Gastrocnemius medialis (tissue), 4 donors: Measurements from ENCODE around the gene PRRT1. TPM values are rescaled to one million over a fixed set of nuclear protein-coding genes. Genes with fewer than 3 reads are reported as not detected.

Experiments used
- ATAC-seq, 2 donors: fragments of 150-250 bp; one replicate each; pipeline ENCODE4 v1.9.1; 2016
- DNase-seq, 2 donors: peaks; one replicate each; pipeline ENCODE4 v3.0.0-alpha.2; 2019
- H3K27ac ChIP-seq, 4 donors: fragments of 200-600 bp; sonication (generic); 1 replicate in 1 of 4; 2 replicates in 3 of 4; pipeline ENCODE4 v1.5.1; 2016 to 2018; ENCODE audit warnings: mild to moderate bottlenecking in 2 of 4, moderate library complexity in 1 of 4
- H3K27me3 ChIP-seq, 3 donors: fragments of 200-600 bp; sonication (generic) in 2 of 3; 1 replicate in 1 of 3; 2 replicates in 2 of 3; pipeline versions ENCODE4 v1.5.1 to v1.6.0; 2016 to 2019; ENCODE audit warnings: mild to moderate bottlenecking in 1 of 3, moderate library complexity in 1 of 3
- H3K36me3 ChIP-seq, 2 donors: fragments of 200-600 bp; sonication (generic) in 1 of 2; one replicate each; pipeline ENCODE4 v1.5.1; 2017 to 2018
- H3K4me1 ChIP-seq, 2 donors: fragments of 200-600 bp; sonication (generic) in 1 of 2; one replicate each; pipeline ENCODE4 v1.5.1; 2016 to 2017; ENCODE audit warnings: mild to moderate bottlenecking in 2 of 2
- H3K4me3 ChIP-seq, 4 donors: fragments of 200-600 bp; sonication (generic) in 3 of 4; 1 replicate in 1 of 4; 2 replicates in 3 of 4; pipeline ENCODE4 v1.5.1; 2016 to 2019; ENCODE audit warnings: mild to moderate bottlenecking in 2 of 4
- H3K9me3 ChIP-seq, 3 donors: fragments of 200-600 bp; sonication (generic) in 2 of 3; 1 replicate in 1 of 3; 2 replicates in 2 of 3; pipeline ENCODE4 v1.5.1; 2016 to 2019
- CTCF ChIP-seq, 5 experiments: fragments of 450-650 bp in 3 of 5; fragments of 200-600 bp in 2 of 5; sonication (generic) in 2 of 5; IDR thresholded peaks in 4 of 5; conservative IDR thresholded peaks in 1 of 5; 1 replicate in 4 of 5; 2 replicates in 1 of 5; pipeline ENCODE4 v1.5.1; 2016 to 2019; ENCODE audit warnings: antibody characterized with exemption in 5 of 5, mild to moderate bottlenecking in 3 of 5, moderate library complexity in 3 of 5
- POLR2A ChIP-seq, 2 donors: fragments of 450-650 bp; IDR thresholded peaks; one replicate each; pipeline ENCODE4 v1.6.1; 2017; ENCODE audit warnings: antibody characterized with exemption in 2 of 2, mild to moderate bottlenecking in 2 of 2, moderate library complexity in 2 of 2
- in situ Hi-C, 4 donors: fragments of 200-750 bp; cut with MboI; loops; one replicate each; pipeline versions ENCODE4 v1.15.0 to v1.8.0; 2017; ENCODE audit warnings: low sequenced_read_pairs in 4 of 4
- intact Hi-C: fragments of 100-400 bp; cut with DNase I; formaldehyde crosslinking; loops from one replicate; pipeline ENCODE4 v1.15.1; 2023; ENCODE audit warnings: low total_unique reads
- total RNA-seq, 4 donors: library from RNA; depleted of rRNA; stranded (reverse); fragments of >200 nt; gene quantifications; one replicate each; pipeline versions ENCODE4 v1.1.0 to v1.2.3, GENCODE V29; 2016

The PRRT1 gene
- total RNA-seq, 4 donors from 2014 or later = 0.49 TPM; not detected in 3

DNA sequence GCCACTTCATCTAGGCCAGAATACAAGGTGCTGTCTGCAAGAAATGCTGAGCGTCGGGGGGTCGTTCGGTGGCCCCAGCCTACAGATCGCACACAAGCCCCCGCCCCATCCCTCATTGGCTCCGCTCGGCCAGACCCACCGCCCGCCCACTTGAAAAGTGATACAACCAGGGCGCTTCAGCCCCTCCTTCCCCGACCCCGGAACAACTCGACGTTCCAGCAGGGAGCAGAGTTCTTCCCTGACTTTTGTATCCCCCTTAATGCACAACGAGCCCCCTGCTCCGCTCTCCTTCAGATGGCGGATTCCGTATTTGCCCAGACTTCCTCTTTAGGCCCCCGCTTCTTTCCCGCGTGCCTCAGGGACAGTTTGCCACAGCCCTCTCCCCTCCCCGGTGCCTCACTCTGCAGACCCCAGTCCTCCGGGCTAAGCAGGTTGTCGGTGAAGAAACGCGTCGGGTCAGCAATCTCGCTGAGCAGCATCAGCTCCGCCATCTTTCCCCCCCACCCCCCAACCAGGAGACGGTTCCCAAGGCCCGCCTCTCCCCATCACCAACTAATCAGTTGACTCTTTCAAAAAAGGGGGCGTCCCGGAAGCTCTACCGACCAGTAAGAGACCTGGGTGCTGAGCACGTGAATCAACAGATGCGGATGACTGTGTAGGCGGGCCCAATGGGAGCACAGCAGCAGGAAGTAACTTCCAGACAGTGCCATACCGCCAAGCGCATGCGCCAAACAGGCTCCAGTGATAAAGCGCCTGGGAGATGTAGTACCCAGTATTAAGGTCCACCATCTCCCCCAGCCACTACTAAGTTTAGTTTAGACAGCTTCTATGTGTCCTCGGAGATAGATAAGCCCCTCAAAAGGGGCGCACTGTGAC, 23.8 kb downstream of the PRRT1 start, which contains the start of gene ATF6B:
ATF6B (minus strand) TSS at position 530 of the 876 bp plus-strand sequence; CDS start at position 491, 39 bp downstream.
- Histone ChIP-seq H3K4me3 (peak within 1 kb of the TSS; percentile 91 to 99 (median 96)), H3K36me3 (peaks cover 0 to 40% of the 10 kb centered on the region in 2 donors), H3K4me1 (peaks cover 24 to 26% of the 10 kb centered on the region in 2 donors), H3K27ac (peak within 1 kb of the TSS; percentile 89 to 93 (median 92)), H3K9me3 (no peaks in the 10 kb centered on the region), H3K27me3 (no peaks in the 10 kb centered on the region)
- peak; percentile 100 for DNase-seq
- ATAC-seq = peak; percentile 95 to 96
- intact Hi-C loops (loop anchor here (1.0 to 5.0 kb wide), 2 partner anchors 67 to 1074 kb away; partner anchors contain the start of genes HSD17B8, RXRB and SLC39A7), in situ Hi-C loops (loop anchor here in 3 of 4 donors (5.0 to 25.0 kb wide), 3 partner anchors 64 to 166 kb away; partner anchors contain the start of genes GPSM3 (in 2 of the 3), PBX2 (in 2 of the 3), DXO (in 1 of the 3) and NELFE (in 1 of the 3))
- no peak for TF ChIP-seq CTCF (IDR thresholded peaks at IDR 0.05 in 4 of 5, conservative IDR thresholded peaks at IDR 0.05 in 1 of 5)
- peak; percentile 57 to 67 for TF ChIP-seq POLR2A (IDR thresholded peaks at IDR 0.05)

DNA sequence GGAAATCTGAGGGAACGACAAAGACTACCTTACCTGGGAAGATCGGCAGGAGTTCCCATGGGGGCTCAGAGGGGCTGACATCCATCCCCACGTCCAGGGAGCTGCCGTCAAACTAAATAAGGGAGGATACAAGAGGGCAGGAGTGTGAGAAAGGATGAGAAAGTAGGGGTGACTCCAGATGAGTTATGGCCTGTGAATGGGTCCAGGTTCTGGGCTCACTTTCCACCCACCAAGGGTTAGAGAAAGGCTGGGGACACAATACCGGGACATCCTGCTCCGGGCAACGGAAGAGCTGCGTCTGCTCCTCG, 24.4 kb downstream of the PRRT1 start:
- no peak for ATAC-seq
- peaks cover 0 to 45% of the 10 kb centered on the region in 2 donors for H3K36me3 ChIP-seq
- no peaks in the 10 kb centered on the region for H3K27me3 ChIP-seq
- intact Hi-C loops = loop anchor here (5.0 kb wide), 1 partner anchor 1075 kb away; the partner anchor contains the start of genes HSD17B8, RXRB and SLC39A7
- TF ChIP-seq POLR2A (IDR thresholded peaks at IDR 0.05) (no peak), CTCF (IDR thresholded peaks at IDR 0.05 in 4 of 5, conservative IDR thresholded peaks at IDR 0.05 in 1 of 5) (no peak)
- in situ Hi-C loops = loop anchor here in 3 of 4 donors (5.0 to 25.0 kb wide), 3 partner anchors 65 to 165 kb away; partner anchors contain the start of genes GPSM3 (in 2 of the 3), PBX2 (in 2 of the 3), DXO (in 1 of the 3) and NELFE (in 1 of the 3)
- H3K4me1 ChIP-seq = peaks cover 24 to 26% of the 10 kb centered on the region in 2 donors
- H3K27ac ChIP-seq = peak overlapping the region; percentile 89 to 93 (median 92)
- no peak for DNase-seq
- H3K4me3 ChIP-seq = peak overlapping the region; percentile 91 to 99 (median 96)
- H3K9me3 ChIP-seq = no peaks in the 10 kb centered on the region

- Histone ChIP-seq H3K27ac (peak overlapping the region in 2 of 4 donors; percentile 92), H3K27me3 (no peaks in the 10 kb centered on the region), H3K9me3 (no peaks in the 10 kb centered on the region), H3K36me3 (peaks cover 0 to 49% of the 10 kb centered on the region in 2 donors), H3K4me1 (peaks cover 24 to 26% of the 10 kb centered on the region in 2 donors), H3K4me3 (peak overlapping the region; percentile 91 to 99 (median 96))
- ATAC-seq (no peak), DNase-seq (no peak)
- in situ Hi-C loops (loop anchor here in 3 of 4 donors (5.0 to 25.0 kb wide), 3 partner anchors 65 to 165 kb away; partner anchors contain the start of genes GPSM3 (in 2 of the 3), PBX2 (in 2 of the 3), DXO (in 1 of the 3) and NELFE (in 1 of the 3)), intact Hi-C loops (loop anchor here (5.0 kb wide), 1 partner anchor 1075 kb away; the partner anchor contains the start of genes HSD17B8, RXRB and SLC39A7)
- TF ChIP-seq CTCF (IDR thresholded peaks at IDR 0.05 in 4 of 5, conservative IDR thresholded peaks at IDR 0.05 in 1 of 5) (no peak), POLR2A (IDR thresholded peaks at IDR 0.05) (no peak)
Observed at GRCh38 chr6:32126880-32127279, 24.9 kb downstream of the PRRT1 start.

- in situ Hi-C loops = loop anchor here in 1 of 4 donors (10.0 kb wide), 1 partner anchor 71 kb away; the partner anchor contains the start of genes GPSM3 and PBX2
- Histone ChIP-seq H3K4me1 (peaks cover 15 to 19% of the 10 kb centered on the region in 2 donors), H3K4me3 (no peak overlapping the region), H3K27ac (no peak overlapping the region), H3K36me3 (peaks cover 0 to 80% of the 10 kb centered on the region in 2 donors), H3K27me3 (no peaks in the 10 kb centered on the region), H3K9me3 (no peaks in the 10 kb centered on the region)
- no peak for DNase-seq
- intact Hi-C loops = no loop called here
- TF ChIP-seq POLR2A (IDR thresholded peaks at IDR 0.05) = no peak
- no peak for TF ChIP-seq CTCF (IDR thresholded peaks at IDR 0.05 in 4 of 5, conservative IDR thresholded peaks at IDR 0.05 in 1 of 5)
- no peak for ATAC-seq
Observed at GRCh38 chr6:32123681-32124080, 28.1 kb downstream of the PRRT1 start.
